ENCODE results near the gene SPRR5.

The SPRR5 gene

GRCh38 chr1:152901631-152902030 lies 45.4 kb upstream of the SPRR5 start:
- no peaks in the 10 kb centered on the region for H3K27me3 ChIP-seq (ENCODE audit: insufficient read depth, low read length)
- no peak overlapping the region for H3K27ac ChIP-seq (ENCODE audit: low read depth, low read length, poor library complexity, severe bottlenecking)

GRCh38 chr1:152902636-152903035 lies 44.4 kb upstream of the SPRR5 start:
- no peaks in the 10 kb centered on the region for H3K36me3 ChIP-seq (ENCODE audit: insufficient read depth, low read length)
- no peak overlapping the region for H3K4me2 ChIP-seq (ENCODE audit: low read length)
- H3K4me1 ChIP-seq (ENCODE audit: insufficient read depth, low read length, severe bottlenecking): no peaks in the 10 kb centered on the region
- TF ChIP-seq CTCF (IDR thresholded peaks at IDR 0.05; ENCODE audit: low read length) (no peak), EZH2 (IDR thresholded peaks at IDR 0.05; ENCODE audit: borderline replicate concordance, low read length) (no peak)
- H2AFZ ChIP-seq (ENCODE audit: low read length): no peak overlapping the region
- H3K9ac ChIP-seq (ENCODE audit: low read length): no peak overlapping the region
- no peaks in the 10 kb centered on the region for H3K9me3 ChIP-seq (ENCODE audit: low read length)
- H3F3A ChIP-seq (ENCODE audit: insufficient read depth, low read length): no peaks in the 10 kb centered on the region
- no peak overlapping the region for H3K27ac ChIP-seq (ENCODE audit: low read depth, low read length, poor library complexity, severe bottlenecking)
- H3K79me2 ChIP-seq (ENCODE audit: insufficient read depth, low read length): no peaks in the 10 kb centered on the region
- H3K27me3 ChIP-seq (ENCODE audit: insufficient read depth, low read length): no peaks in the 10 kb centered on the region
- no peak overlapping the region for H3K4me3 ChIP-seq (ENCODE audit: low read depth, low read length, poor library complexity, severe bottlenecking)
- no peaks in the 10 kb centered on the region for H3K9me2 ChIP-seq (ENCODE audit: low read depth, low read length)
- H4K20me1 ChIP-seq (ENCODE audit: insufficient read depth, low read length): no peaks in the 10 kb centered on the region

More at GRCh38 chr1:152901631-152902030, 45.4 kb upstream of the SPRR5 start:
- H3K36me3 ChIP-seq (ENCODE audit: insufficient read depth, low read length): no peaks in the 10 kb centered on the region
- no peak overlapping the region for H3K9ac ChIP-seq (ENCODE audit: low read length)
- H3K9me3 ChIP-seq (ENCODE audit: low read length): no peaks in the 10 kb centered on the region
- no peaks in the 10 kb centered on the region for H3K9me2 ChIP-seq (ENCODE audit: low read depth, low read length)
- no peak overlapping the region for H2AFZ ChIP-seq (ENCODE audit: low read length)
- H4K20me1 ChIP-seq (ENCODE audit: insufficient read depth, low read length): no peaks in the 10 kb centered on the region
- H3K4me3 ChIP-seq (ENCODE audit: low read depth, low read length, poor library complexity, severe bottlenecking): no peak overlapping the region
- H3F3A ChIP-seq (ENCODE audit: insufficient read depth, low read length): no peaks in the 10 kb centered on the region
- no peaks in the 10 kb centered on the region for H3K79me2 ChIP-seq (ENCODE audit: insufficient read depth, low read length)
- H3K4me2 ChIP-seq (ENCODE audit: low read length): no peak overlapping the region
- TF ChIP-seq EZH2 (IDR thresholded peaks at IDR 0.05; ENCODE audit: borderline replicate concordance, low read length) (no peak), CTCF (IDR thresholded peaks at IDR 0.05; ENCODE audit: low read length) (no peak)
- no peaks in the 10 kb centered on the region for H3K4me1 ChIP-seq (ENCODE audit: insufficient read depth, low read length, severe bottlenecking)

GRCh38 chr1:152904688-152905440 lies 42.1 kb upstream of the SPRR5 start:
- Histone ChIP-seq H3K4me3 (ENCODE audit: low read depth, low read length, poor library complexity, severe bottlenecking) (no peak overlapping the region), H2AFZ (ENCODE audit: low read length) (no peak overlapping the region), H3K79me2 (ENCODE audit: insufficient read depth, low read length) (no peaks in the 10 kb centered on the region), H3K9me2 (ENCODE audit: low read depth, low read length) (no peaks in the 10 kb centered on the region), H3K9ac (ENCODE audit: low read length) (no peak overlapping the region), H3K4me2 (ENCODE audit: low read length) (no peak overlapping the region), H3F3A (ENCODE audit: insufficient read depth, low read length) (no peaks in the 10 kb centered on the region), H4K20me1 (ENCODE audit: insufficient read depth, low read length) (no peaks in the 10 kb centered on the region), H3K9me3 (ENCODE audit: low read length) (no peaks in the 10 kb centered on the region), H3K36me3 (ENCODE audit: insufficient read depth, low read length) (no peaks in the 10 kb centered on the region), H3K4me1 (ENCODE audit: insufficient read depth, low read length, severe bottlenecking) (no peaks in the 10 kb centered on the region), H3K27ac (ENCODE audit: low read depth, low read length, poor library complexity, severe bottlenecking) (no peak overlapping the region), H3K27me3 (ENCODE audit: insufficient read depth, low read length) (no peaks in the 10 kb centered on the region)
- TF ChIP-seq EZH2 (IDR thresholded peaks at IDR 0.05; ENCODE audit: borderline replicate concordance, low read length) (no peak), CTCF (IDR thresholded peaks at IDR 0.05; ENCODE audit: low read length) (no peak)
